Astrocyte (in vitro differentiated cells and primary cell): Measurements from ENCODE around the gene SLC36A1. TPM values are rescaled to one million over a fixed set of nuclear protein-coding genes. Genes with fewer than 3 reads are reported as not detected.

Source experiments
- DNase-seq: peaks from one replicate; pipeline ENCODE4 v3.0.0-alpha.2; 2010; ENCODE audit warnings: low read depth
- FAIRE-seq: peaks from 2 replicates; lab custom pipeline; 2011; peaks lifted over from hg19 to GRCh38; lab: Jason Lieb, UNC
- H2AFZ ChIP-seq: 2 replicates; pipeline ENCODE4 v1.6.0; 2012; ENCODE audit warnings: low read depth, low read length, inconsistent platforms
- H3K27ac ChIP-seq: 2 replicates; pipeline ENCODE4 v1.5.1; 2011; ENCODE audit warnings: low read depth, low read length, inconsistent platforms
- H3K27me3 ChIP-seq: 2 replicates; pipeline ENCODE4 v1.6.0; 2011; ENCODE audit warnings: low read length, inconsistent platforms; ENCODE audit not compliant: insufficient read depth
- H3K36me3 ChIP-seq: 2 replicates; pipeline ENCODE4 v1.5.1; 2011; ENCODE audit warnings: low read length, inconsistent platforms; ENCODE audit not compliant: insufficient read depth
- H3K4me1 ChIP-seq: 2 replicates; pipeline ENCODE4 v1.5.1; 2011; ENCODE audit warnings: low read length, inconsistent platforms; ENCODE audit not compliant: insufficient read depth
- H3K4me2 ChIP-seq: 2 replicates; pipeline ENCODE4 v1.6.0; 2012; ENCODE audit warnings: low read length, inconsistent platforms
- H3K4me3 ChIP-seq: 2 replicates; pipeline ENCODE4 v1.5.1; 2011; ENCODE audit warnings: low read depth, mild to moderate bottlenecking, low read length, inconsistent platforms; ENCODE audit not compliant: insufficient read depth
- H3K79me2 ChIP-seq: 2 replicates; pipeline ENCODE4 v1.6.0; 2012; ENCODE audit warnings: mild to moderate bottlenecking, low read length, inconsistent platforms; ENCODE audit not compliant: insufficient read depth
- H3K9ac ChIP-seq: 2 replicates; pipeline ENCODE4 v1.6.0; 2012; ENCODE audit warnings: mild to moderate bottlenecking, low read length, inconsistent platforms
- H3K9me3 ChIP-seq: 2 replicates; pipeline ENCODE4 v1.5.1; 2012; ENCODE audit warnings: low read depth, mild to moderate bottlenecking, low read length, inconsistent platforms; ENCODE audit not compliant: insufficient read depth
- H4K20me1 ChIP-seq: 2 replicates; pipeline ENCODE4 v1.6.0; 2012; ENCODE audit warnings: low read length, inconsistent platforms; ENCODE audit not compliant: insufficient read depth
- H3K27ac Mint-ChIP-seq: one replicate; pipeline ENCODE4 v1.8.0; 2021; ENCODE audit warnings: mild to moderate bottlenecking, mixed read lengths; ENCODE audit not compliant: unreplicated experiment
- H3K27me3 Mint-ChIP-seq: one replicate; pipeline ENCODE4 v1.8.0; 2021; ENCODE audit warnings: low read depth, mixed read lengths; ENCODE audit not compliant: unreplicated experiment
- H3K36me3 Mint-ChIP-seq: one replicate; pipeline ENCODE4 v1.8.0; 2021; ENCODE audit warnings: low read depth, mixed read lengths; ENCODE audit not compliant: unreplicated experiment
- H3K4me1 Mint-ChIP-seq: one replicate; pipeline ENCODE4 v1.8.0; 2021; ENCODE audit warnings: low read depth, mixed read lengths; ENCODE audit not compliant: unreplicated experiment
- H3K4me3 Mint-ChIP-seq: one replicate; pipeline ENCODE4 v1.8.0; 2021; ENCODE audit warnings: mild to moderate bottlenecking, moderate library complexity, mixed read lengths; ENCODE audit not compliant: unreplicated experiment
- H3K9me3 Mint-ChIP-seq: one replicate; pipeline ENCODE4 v1.8.0; 2021; ENCODE audit warnings: mild to moderate bottlenecking, mixed read lengths; ENCODE audit not compliant: unreplicated experiment
- EZH2 ChIP-seq: IDR thresholded peaks from 2 replicates; pipeline ENCODE4 v1.6.1; 2012; ENCODE audit warnings: mild to moderate bottlenecking, low read length, inconsistent platforms; ENCODE audit not compliant: insufficient read depth
- total RNA-seq: library from RNA; stranded (reverse); gene quantifications from 2 replicates; pipeline ENCODE4 v1.2.1, GENCODE V29; 2021
- TF ChIP-seq, protein P1 (sequence below): IDR thresholded peaks from 2 replicates; pipeline ENCODE4 v1.5.1; 2011; ENCODE audit warnings: low read depth, mild to moderate bottlenecking, inconsistent platforms, low read length, moderate library complexity; ENCODE audit not compliant: insufficient read depth

Gene SLC36A1
- total RNA-seq, 1 donor from 2014 or later: 6.4 TPM

DNA sequence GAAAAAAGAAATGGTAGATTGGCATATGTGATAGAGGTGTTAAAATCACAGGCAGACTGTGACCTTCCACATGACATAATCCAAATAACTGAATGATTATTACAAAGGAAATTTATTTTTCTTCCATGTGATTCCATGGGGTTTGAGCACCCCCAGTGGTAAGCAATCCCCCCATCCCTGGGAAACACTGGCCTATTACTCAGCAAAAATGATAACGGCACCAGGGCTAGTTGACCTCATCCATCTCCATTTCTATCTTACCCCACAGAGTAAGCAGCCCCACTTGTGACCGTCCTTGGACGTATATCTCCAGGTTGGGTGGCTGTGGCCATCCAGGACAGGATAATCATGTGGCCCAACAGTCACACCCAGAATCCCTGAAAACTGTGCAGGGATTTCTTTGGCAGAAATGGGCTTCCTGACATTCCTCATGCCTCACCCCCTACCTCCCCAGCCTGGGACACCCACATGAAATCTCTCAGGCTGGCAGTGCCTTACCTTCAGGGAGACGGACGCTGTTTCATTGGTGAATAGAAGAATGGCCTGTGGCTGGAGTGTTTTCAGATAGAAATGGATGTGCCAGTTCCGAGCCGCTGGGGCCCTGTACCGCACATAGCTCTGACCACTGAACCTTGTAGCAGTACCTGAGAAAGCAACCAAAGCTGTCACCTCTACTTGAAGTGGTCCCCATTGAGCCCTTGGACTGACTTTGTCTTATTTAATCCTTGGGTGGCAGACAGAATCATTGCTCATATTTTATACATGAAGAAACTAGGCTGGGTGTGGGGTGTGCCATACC is 69.9 kb downstream of the SLC36A1 start:
- Mint-ChIP-seq H3K27me3 (peaks cover 2% of the 10 kb centered on the region), H3K9me3 (no peaks in the 10 kb centered on the region), H3K4me1 (no peaks in the 10 kb centered on the region), H3K36me3 (no peaks in the 10 kb centered on the region), H3K27ac (no peak overlapping the region), H3K4me3 (no peak overlapping the region)
- Histone ChIP-seq H3K9ac (no peak overlapping the region), H3K4me2 (no peak overlapping the region), H4K20me1 (no peaks in the 10 kb centered on the region), H3K4me3 (no peak overlapping the region), H3K9me3 (no peaks in the 10 kb centered on the region), H2AFZ (no peak overlapping the region), H3K27me3 (no peaks in the 10 kb centered on the region), H3K79me2 (no peaks in the 10 kb centered on the region), H3K36me3 (no peaks in the 10 kb centered on the region), H3K27ac (no peak overlapping the region), H3K4me1 (no peaks in the 10 kb centered on the region)
- DNase-seq (no peak), FAIRE-seq (no peak)
- TF ChIP-seq, protein P1, sequence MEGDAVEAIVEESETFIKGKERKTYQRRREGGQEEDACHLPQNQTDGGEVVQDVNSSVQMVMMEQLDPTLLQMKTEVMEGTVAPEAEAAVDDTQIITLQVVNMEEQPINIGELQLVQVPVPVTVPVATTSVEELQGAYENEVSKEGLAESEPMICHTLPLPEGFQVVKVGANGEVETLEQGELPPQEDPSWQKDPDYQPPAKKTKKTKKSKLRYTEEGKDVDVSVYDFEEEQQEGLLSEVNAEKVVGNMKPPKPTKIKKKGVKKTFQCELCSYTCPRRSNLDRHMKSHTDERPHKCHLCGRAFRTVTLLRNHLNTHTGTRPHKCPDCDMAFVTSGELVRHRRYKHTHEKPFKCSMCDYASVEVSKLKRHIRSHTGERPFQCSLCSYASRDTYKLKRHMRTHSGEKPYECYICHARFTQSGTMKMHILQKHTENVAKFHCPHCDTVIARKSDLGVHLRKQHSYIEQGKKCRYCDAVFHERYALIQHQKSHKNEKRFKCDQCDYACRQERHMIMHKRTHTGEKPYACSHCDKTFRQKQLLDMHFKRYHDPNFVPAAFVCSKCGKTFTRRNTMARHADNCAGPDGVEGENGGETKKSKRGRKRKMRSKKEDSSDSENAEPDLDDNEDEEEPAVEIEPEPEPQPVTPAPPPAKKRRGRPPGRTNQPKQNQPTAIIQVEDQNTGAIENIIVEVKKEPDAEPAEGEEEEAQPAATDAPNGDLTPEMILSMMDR: no peak
- no peak for TF ChIP-seq EZH2

DNA sequence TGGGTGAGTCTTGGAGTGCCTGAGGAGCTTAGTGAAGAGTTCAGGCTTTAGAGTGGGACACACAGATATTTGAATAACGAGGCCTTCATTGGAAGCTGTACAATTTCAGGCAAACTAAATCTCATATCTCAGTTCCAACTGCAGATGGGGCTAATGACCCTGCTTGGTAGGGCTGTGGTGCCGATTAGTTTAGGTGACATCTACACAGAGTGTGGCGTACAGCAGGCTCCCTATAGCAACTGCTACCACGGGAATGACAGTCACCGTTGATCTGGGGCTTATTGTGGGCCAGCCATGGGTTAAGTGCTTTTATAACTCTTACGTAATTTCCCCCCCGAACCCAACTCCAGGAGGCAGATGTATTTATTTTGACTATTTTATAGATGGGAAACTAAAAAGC is 72.9 kb downstream of the SLC36A1 start:
- Histone ChIP-seq H3K79me2 (no peaks in the 10 kb centered on the region), H3K9me3 (no peaks in the 10 kb centered on the region), H3K27me3 (no peaks in the 10 kb centered on the region), H2AFZ (no peak overlapping the region), H3K4me2 (no peak overlapping the region), H3K36me3 (no peaks in the 10 kb centered on the region), H3K4me1 (no peaks in the 10 kb centered on the region), H4K20me1 (no peaks in the 10 kb centered on the region), H3K27ac (no peak overlapping the region), H3K9ac (no peak overlapping the region), H3K4me3 (no peak overlapping the region)
- Mint-ChIP-seq H3K9me3 (no peaks in the 10 kb centered on the region), H3K4me3 (no peak overlapping the region), H3K4me1 (no peaks in the 10 kb centered on the region), H3K27ac (no peak overlapping the region), H3K27me3 (peaks cover 10% of the 10 kb centered on the region), H3K36me3 (no peaks in the 10 kb centered on the region)
- DNase-seq (no peak), FAIRE-seq (no peak)
- TF ChIP-seq EZH2: no peak
- TF ChIP-seq, protein P1: no peak

DNA sequence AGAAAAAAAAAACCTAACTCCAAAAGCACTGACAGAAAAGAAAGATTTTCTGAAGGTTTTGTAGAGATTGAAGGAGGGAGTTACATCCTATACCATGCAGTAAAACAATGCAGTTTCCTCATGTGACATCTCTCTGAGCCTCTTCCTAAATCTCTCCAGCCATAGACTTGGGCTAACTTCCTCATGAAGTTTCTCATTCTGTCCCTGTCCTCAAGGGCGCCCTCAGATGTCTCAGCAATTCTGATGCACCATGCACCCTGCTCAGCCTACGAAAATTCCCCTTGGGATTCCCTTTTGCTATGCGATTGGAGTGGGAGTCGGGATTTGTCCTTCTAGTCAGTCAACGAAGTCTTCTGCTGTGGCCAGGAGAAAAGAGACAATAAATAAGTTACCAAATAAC is 74.8 kb downstream of the SLC36A1 start:
- Histone ChIP-seq H3K27ac (no peak overlapping the region), H3K36me3 (no peaks in the 10 kb centered on the region), H3K4me2 (no peak overlapping the region), H2AFZ (no peak overlapping the region), H3K9me3 (no peaks in the 10 kb centered on the region), H3K4me3 (no peak overlapping the region), H4K20me1 (no peaks in the 10 kb centered on the region), H3K27me3 (no peaks in the 10 kb centered on the region), H3K9ac (no peak overlapping the region), H3K79me2 (no peaks in the 10 kb centered on the region), H3K4me1 (no peaks in the 10 kb centered on the region)
- H3K4me1 Mint-ChIP-seq: no peaks in the 10 kb centered on the region
- H3K27ac Mint-ChIP-seq: no peak overlapping the region
- no peak overlapping the region for H3K4me3 Mint-ChIP-seq
- DNase-seq (no peak), FAIRE-seq (no peak)
- H3K9me3 Mint-ChIP-seq: no peaks in the 10 kb centered on the region
- TF ChIP-seq, protein P1: no peak
- no peak for TF ChIP-seq EZH2
- H3K27me3 Mint-ChIP-seq: peaks cover 10% of the 10 kb centered on the region
- H3K36me3 Mint-ChIP-seq: no peaks in the 10 kb centered on the region
